Middle frontal gyrus (tissue), 1 donor: ENCODE measurements around the gene DET1.

Experiments
- DNase-seq: peaks from one replicate; pipeline ENCODE4 v3.0.0-alpha.2; 2015; ENCODE audit warnings: low spot score; ENCODE audit errors: extremely low spot score

The DET1 gene

DNA sequence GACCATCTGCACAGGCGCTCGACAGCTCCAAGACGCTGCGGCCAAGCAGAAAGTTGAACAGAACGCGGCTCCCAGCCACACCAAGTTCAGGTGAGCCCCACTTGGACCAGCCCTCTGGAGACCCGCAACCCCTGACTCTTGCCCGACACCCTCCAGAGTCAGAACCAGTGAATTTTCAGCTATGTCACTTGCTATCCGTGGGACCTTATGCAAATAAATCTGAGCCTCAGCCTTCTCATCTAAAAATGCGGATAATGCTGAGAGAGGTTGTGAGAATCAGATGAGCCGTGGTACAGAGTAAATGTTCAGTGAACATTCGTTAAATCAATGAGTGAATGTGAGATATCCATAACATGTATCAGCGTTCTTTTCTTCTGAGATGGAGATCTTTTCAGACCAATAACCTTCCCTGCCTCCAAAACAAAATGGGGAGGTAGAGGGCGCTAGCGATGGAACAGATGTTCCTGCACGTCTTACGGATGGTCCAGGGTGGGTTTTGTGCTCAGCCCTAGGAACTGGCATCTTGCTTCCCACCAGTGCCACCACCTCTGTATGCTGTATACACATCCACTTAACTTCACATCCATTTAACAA lies 78.4 kb downstream of the DET1 start:
- DNase-seq = no peak

DNA sequence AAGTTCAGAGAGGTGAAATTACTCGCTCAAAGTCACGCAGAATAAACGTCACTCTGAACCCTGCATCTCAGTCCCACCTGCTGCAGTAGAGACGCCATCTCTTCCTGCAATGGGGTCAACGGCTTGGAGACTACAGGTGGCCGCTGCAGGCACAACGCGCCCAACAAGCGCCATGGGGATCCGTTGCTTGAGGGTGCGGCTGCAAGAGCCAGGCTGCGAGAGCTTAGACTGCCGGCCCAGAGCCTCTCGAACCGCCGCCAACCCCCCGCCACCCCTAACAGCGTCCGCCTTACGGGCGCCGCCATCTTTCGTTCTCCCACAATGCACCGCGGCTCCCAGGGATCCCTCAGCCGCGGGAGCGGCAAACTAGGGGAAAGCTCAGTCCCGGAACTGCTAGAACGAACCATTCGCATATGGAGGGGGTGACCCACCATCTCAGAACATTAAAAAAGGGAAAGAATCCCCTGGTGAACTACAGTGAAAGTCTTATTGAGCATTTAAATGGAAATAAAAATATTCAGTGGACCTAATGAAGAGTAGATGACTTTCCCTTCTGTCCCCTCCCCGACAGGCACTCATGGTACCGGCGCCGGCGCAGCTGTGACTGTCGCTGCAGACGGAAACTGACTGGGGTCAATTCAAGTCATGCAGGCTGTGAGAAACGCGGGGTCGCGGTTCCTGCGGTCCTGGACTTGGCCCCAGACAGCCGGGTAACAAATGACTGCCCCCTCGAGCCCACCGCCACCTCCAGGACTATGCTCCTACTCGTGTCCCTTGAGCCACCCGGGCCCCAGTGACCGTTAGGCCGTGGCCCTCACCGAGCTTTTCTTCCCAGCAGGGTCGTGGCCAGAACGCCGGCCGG lies 79.2 kb downstream of the DET1 start, which contains the start of the genes MRPL46 and MRPS11:
Gene MRPL46, minus strand, starts transcription at position 316 of the 862 bp plus-strand sequence. Its CDS starts 11 bp downstream, at position 305.
Gene MRPS11, plus strand, starts transcription at position 636 of the 862 bp plus-strand sequence. Its CDS starts 10 bp downstream, at position 646.
- peak; percentile 86 for DNase-seq

DNA sequence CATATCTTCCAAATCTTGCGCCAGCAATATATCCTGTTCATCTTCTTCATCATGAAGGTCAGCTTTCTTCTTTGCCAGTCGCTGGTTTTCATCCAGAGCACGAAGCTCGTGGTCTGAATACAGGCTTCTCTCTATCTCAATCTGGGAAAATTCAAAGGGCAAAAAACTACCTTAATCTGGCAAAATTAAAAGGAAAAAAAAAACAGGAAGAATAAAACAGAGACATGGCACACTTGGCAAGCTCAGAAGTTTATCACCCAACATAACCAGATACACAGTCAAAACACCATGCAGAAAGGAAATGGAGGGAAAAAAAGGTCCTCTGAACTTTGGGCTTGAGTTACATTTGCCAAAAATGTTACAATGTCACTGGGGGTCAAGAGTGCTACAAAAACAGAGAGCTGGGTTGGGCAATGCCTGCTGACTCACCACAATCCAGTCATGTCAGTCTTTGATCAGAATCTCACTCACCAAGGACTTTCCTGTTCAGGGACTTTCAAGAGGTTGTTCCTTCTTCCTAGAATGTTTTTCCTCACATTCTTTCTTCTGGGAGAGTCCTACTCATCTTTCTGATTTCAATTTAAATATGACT lies 80.8 kb downstream of the DET1 start:
- no peak for DNase-seq

DNA sequence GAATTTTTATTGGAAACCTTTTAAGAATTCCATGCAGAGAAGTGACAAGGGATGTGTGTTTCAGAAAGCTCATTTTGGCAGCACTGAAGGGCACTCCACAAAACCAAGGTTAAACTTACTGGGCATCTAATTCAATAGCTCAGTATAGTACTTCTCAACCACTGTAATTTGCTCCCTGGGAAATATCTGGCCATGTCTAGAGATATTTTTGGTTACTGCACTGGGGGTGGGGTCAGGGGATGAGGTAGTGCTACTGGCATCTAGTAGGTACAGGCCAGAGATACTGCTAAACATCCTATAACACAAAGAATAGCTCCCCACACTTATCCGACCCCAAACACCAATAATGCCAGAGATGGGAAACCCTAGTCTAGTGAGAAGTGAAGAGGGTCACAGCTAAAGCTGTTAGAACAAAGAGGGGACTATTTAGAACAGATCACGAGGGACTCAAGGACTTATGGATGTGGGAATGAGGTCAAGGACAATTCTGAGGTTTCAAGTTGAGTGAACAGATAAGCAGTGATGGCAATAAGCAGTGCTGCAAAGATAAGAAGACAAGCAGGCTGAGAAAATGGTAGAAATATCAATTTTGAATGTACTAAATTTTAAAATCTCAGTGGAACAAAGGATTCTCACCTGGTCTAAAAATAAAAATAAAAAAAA lies 82.5 kb downstream of the DET1 start:
- DNase-seq = no peak
